HEK293 (cell line): ENCODE data around the gene MLPH.

Experiments used
- CTCF ChIA-PET: fragments of 350-600 bp; formaldehyde crosslinking; extraction: SDS; loops from one replicate; lab custom pipeline; 2021; ENCODE audit warnings: antibody characterized with exemption; lab: Yijun Ruan, JAX
- POLR2A ChIA-PET: fragments of 300-600 bp; formaldehyde crosslinking; extraction: SDS; loops from one replicate; lab custom pipeline; 2020; ENCODE audit warnings: antibody characterized with exemption, inconsistent platforms; lab: Yijun Ruan, JAX
- H3K27ac ChIP-seq: fragments of 200-500 bp; sonication (Bioruptor generic); 2 replicates; pipeline ENCODE4 v1.5.1; 2014; ENCODE audit warnings: low read depth, low read length, control low read depth, inconsistent platforms; ENCODE audit errors: extremely low read depth
- H3K36me3 ChIP-seq, 2 experiments: fragments of 200-500 bp in 1 of 2; sonication (Bioruptor generic) in 1 of 2; 1 replicate in 1 of 2; 2 replicates in 1 of 2; pipeline ENCODE4 v1.5.1; 2014 to 2017; ENCODE audit warnings: inconsistent platforms in 2 of 2, low read length in 2 of 2; ENCODE audit not compliant: control insufficient read depth in 2 of 2, insufficient read depth in 1 of 2
- H3K4me1 ChIP-seq: fragments of 200-500 bp; sonication (Bioruptor generic); 2 replicates; pipeline ENCODE4 v1.5.1; 2014; ENCODE audit warnings: mild to moderate bottlenecking, low read length, inconsistent platforms; ENCODE audit not compliant: control insufficient read depth, insufficient read depth
- H3K4me3 ChIP-seq: 2 replicates; pipeline ENCODE4 v1.5.1; 2011; ENCODE audit warnings: low read depth, mild to moderate bottlenecking, control low read depth, low read length, moderate library complexity
- H3K9me3 ChIP-seq: fragments of 200-500 bp; sonication (Bioruptor generic); 2 replicates; pipeline ENCODE4 v1.5.1; 2014; ENCODE audit warnings: low read depth, low read length, inconsistent platforms; ENCODE audit not compliant: control insufficient read depth, insufficient read depth
- BCL6B ChIP-seq: fragments of 450-650 bp; formaldehyde crosslinking; IDR thresholded peaks from 2 replicates; pipeline ENCODE4 v1.5.1; 2017; ENCODE audit warnings: missing biosample characterization, missing genetic modification characterization
- KLF7 ChIP-seq: fragments of 450-650 bp; formaldehyde crosslinking; IDR thresholded peaks from 2 replicates; pipeline ENCODE4 v1.5.1; 2016; ENCODE audit warnings: missing biosample characterization, missing genetic modification characterization, borderline replicate concordance
- OVOL3 ChIP-seq: fragments of 450-650 bp; formaldehyde crosslinking; IDR thresholded peaks from 2 replicates; pipeline ENCODE4 v1.5.1; 2016; ENCODE audit warnings: missing biosample characterization, missing genetic modification characterization
- PRDM2 ChIP-seq: fragments of 450-650 bp; formaldehyde crosslinking; IDR thresholded peaks from 2 replicates; pipeline ENCODE4 v1.5.1; 2016; ENCODE audit warnings: missing biosample characterization, missing genetic modification characterization, borderline replicate concordance
- PRDM6 ChIP-seq: fragments of 450-650 bp; formaldehyde crosslinking; IDR thresholded peaks from 2 replicates; pipeline ENCODE4 v1.5.1; 2017; ENCODE audit warnings: missing biosample characterization, missing genetic modification characterization
- SALL2 ChIP-seq: fragments of 450-650 bp; formaldehyde crosslinking; IDR thresholded peaks from 2 replicates; pipeline ENCODE4 v1.5.0; 2017; ENCODE audit warnings: missing biosample characterization, mild to moderate bottlenecking, missing genetic modification characterization, borderline replicate concordance
- ZBTB6 ChIP-seq: fragments of 450-650 bp; formaldehyde crosslinking; IDR thresholded peaks from 2 replicates; pipeline ENCODE4 v1.5.1; 2017; ENCODE audit warnings: missing biosample characterization, missing genetic modification characterization
- ZBTB7A ChIP-seq: fragments of 450-650 bp; formaldehyde crosslinking; IDR thresholded peaks from 2 replicates; pipeline ENCODE4 v1.5.1; 2016; ENCODE audit warnings: low read depth, missing biosample characterization, missing genetic modification characterization
- ZFP3 ChIP-seq: fragments of 450-650 bp; formaldehyde crosslinking; IDR thresholded peaks from 2 replicates; pipeline ENCODE4 v1.5.1; 2016; ENCODE audit warnings: low read depth, missing biosample characterization, missing genetic modification characterization
- ZNF133 ChIP-seq: fragments of 450-650 bp; formaldehyde crosslinking; IDR thresholded peaks from 2 replicates; pipeline ENCODE4 v1.5.1; 2016; ENCODE audit warnings: missing biosample characterization, missing genetic modification characterization
- ZNF140 ChIP-seq: fragments of 450-650 bp; formaldehyde crosslinking; IDR thresholded peaks from 2 replicates; pipeline ENCODE4 v1.5.1; 2016; ENCODE audit warnings: missing biosample characterization, missing genetic modification characterization
- ZNF2 ChIP-seq: fragments of 450-650 bp; formaldehyde crosslinking; IDR thresholded peaks from 2 replicates; pipeline ENCODE4 v1.5.1; 2016; ENCODE audit warnings: missing biosample characterization, missing genetic modification characterization
- ZNF239 ChIP-seq: fragments of 450-650 bp; formaldehyde crosslinking; IDR thresholded peaks from 2 replicates; pipeline ENCODE4 v1.5.1; 2016; ENCODE audit warnings: missing biosample characterization, missing genetic modification characterization
- ZNF274 ChIP-seq, 2 experiments: fragments of 200-500 bp in 1 of 2; fragments of 450-650 bp in 1 of 2; sonication (Bioruptor generic) in 1 of 2; formaldehyde crosslinking in 1 of 2; IDR thresholded peaks; 2 replicates each; pipeline versions ENCODE4 v1.5.1 to v1.6.1; 2014 to 2016; ENCODE audit warnings: borderline replicate concordance in 1 of 2, inconsistent platforms in 1 of 2, low read length in 1 of 2, missing biosample characterization in 1 of 2, missing genetic modification characterization in 1 of 2
- ZNF37A ChIP-seq: fragments of 450-650 bp; IDR thresholded peaks from 2 replicates; pipeline ENCODE4 v1.5.1; 2018; ENCODE audit warnings: missing biosample characterization, missing genetic modification characterization
- ZNF513 ChIP-seq: fragments of 450-650 bp; IDR thresholded peaks from 2 replicates; pipeline ENCODE4 v1.5.1; 2018; ENCODE audit warnings: missing biosample characterization, missing genetic modification characterization
- ZNF521 ChIP-seq: fragments of 450-650 bp; formaldehyde crosslinking; IDR thresholded peaks from 2 replicates; pipeline ENCODE4 v1.5.1; 2017; ENCODE audit warnings: missing biosample characterization, mild to moderate bottlenecking, missing genetic modification characterization
- ZNF529 ChIP-seq: fragments of 450-650 bp; formaldehyde crosslinking; IDR thresholded peaks from 2 replicates; pipeline ENCODE4 v1.5.1; 2017; ENCODE audit warnings: missing genetic modification characterization, missing biosample characterization; ENCODE audit not compliant: insufficient replicate concordance
- ZNF658 ChIP-seq: fragments of 450-650 bp; formaldehyde crosslinking; IDR thresholded peaks from 2 replicates; pipeline ENCODE4; 2016; ENCODE audit warnings: missing biosample characterization, missing genetic modification characterization
- ZNF707 ChIP-seq: fragments of 450-650 bp; formaldehyde crosslinking; IDR thresholded peaks from 2 replicates; pipeline ENCODE4 v1.5.1; 2016; ENCODE audit warnings: missing biosample characterization, missing genetic modification characterization
- ZNF777 ChIP-seq: fragments of 450-650 bp; formaldehyde crosslinking; IDR thresholded peaks from 2 replicates; pipeline ENCODE4 v1.5.1; 2017; ENCODE audit warnings: missing biosample characterization, missing genetic modification characterization, borderline replicate concordance
- ZNF830 ChIP-seq: fragments of 450-650 bp; IDR thresholded peaks from 2 replicates; pipeline ENCODE4 v1.5.0; 2018; ENCODE audit warnings: missing biosample characterization, missing genetic modification characterization, low read depth, mild to moderate bottlenecking, moderate library complexity
- ZNF843 ChIP-seq: fragments of 450-650 bp; formaldehyde crosslinking; IDR thresholded peaks from 2 replicates; pipeline ENCODE4 v1.5.1; 2016; ENCODE audit warnings: missing biosample characterization, missing genetic modification characterization

Gene MLPH

GRCh38 chr2:237478979-237479378 is 8.1 kb upstream of the MLPH start:
- Histone ChIP-seq H3K9me3 (no peaks in the 10 kb centered on the region), H3K4me1 (no peaks in the 10 kb centered on the region), H3K27ac (no peak overlapping the region), H3K36me3 (no peaks in the 10 kb centered on the region), H3K4me3 (no peak overlapping the region)
- no peak for TF ChIP-seq ZNF830 (tag by site-specific recombination)
- no peak for TF ChIP-seq ZNF37A
- no peak for TF ChIP-seq ZFP3
- TF ChIP-seq ZNF777 (tag by site-specific recombination), result no peak
- no peak for TF ChIP-seq SALL2
- TF ChIP-seq PRDM6 (tag by site-specific recombination), result no peak
- TF ChIP-seq ZBTB6 (tag by site-specific recombination), result no peak
- TF ChIP-seq ZNF513 (tag by site-specific recombination), result no peak
- no peak for TF ChIP-seq BCL6B (tag by site-specific recombination)
- TF ChIP-seq ZNF239 (tag by site-specific recombination), result no peak
- no peak for TF ChIP-seq OVOL3
- no peak for TF ChIP-seq ZNF133
- no peak for TF ChIP-seq ZBTB7A
- no peak for TF ChIP-seq ZNF707 (tag by site-specific recombination)
- no peak for TF ChIP-seq ZNF140 (tag by site-specific recombination)
- CTCF ChIA-PET, result interaction anchor here (1.0 to 2.6 kb wide), 2 partner anchors 58 to 93 kb away, joined by 3 to 14 read pairs; no protein-coding TSS in a partner anchor
- POLR2A ChIA-PET, result no interaction called here

- no peaks in the 10 kb centered on the region for H3K36me3 ChIP-seq
- CTCF ChIA-PET, result interaction anchor here (1.0 kb wide), 1 partner anchor 92 kb away, joined by 3 read pairs; no protein-coding TSS in a partner anchor
- no peaks in the 10 kb centered on the region for H3K4me1 ChIP-seq
- POLR2A ChIA-PET, result no interaction called here
- H3K27ac ChIP-seq, result no peak overlapping the region
- H3K9me3 ChIP-seq, result no peaks in the 10 kb centered on the region
- no peak overlapping the region for H3K4me3 ChIP-seq
- no peak for TF ChIP-seq ZNF843 (tag by site-specific recombination)
- no peak for TF ChIP-seq ZNF133
- no peak for TF ChIP-seq ZNF529 (tag by site-specific recombination)
- TF ChIP-seq ZNF274 (IDR thresholded peaks at IDR 0.05; ENCODE audit: low read length), result no peak
- no peak for TF ChIP-seq ZNF274 (tag by site-specific recombination; IDR thresholded peaks at IDR 0.05; ENCODE audit: borderline replicate concordance)
- no peak for TF ChIP-seq KLF7 (tag by site-specific recombination)
- TF ChIP-seq ZNF658, result no peak
- TF ChIP-seq ZNF521, result no peak
- TF ChIP-seq ZNF2, result no peak
- TF ChIP-seq PRDM2 (tag by site-specific recombination), result no peak
Measured at GRCh38 chr2:237479747-237480146, 7.3 kb upstream of the MLPH start.
